HG03135 (cell line): ENCODE measurements around the gene SEMA4B.
"Not testable (repeated sequence)": the region's sequence is repeated elsewhere in the genome, so short reads cannot be mapped to it uniquely, and the experiment has no call there.

Experiments
- ATAC-seq: cut with Tn5 transposase; IDR thresholded peaks from one replicate; pipeline ENCODE4 v1.9.1; 2021; ENCODE audit warnings: mild to moderate bottlenecking, moderate library complexity; ENCODE audit not compliant: unreplicated experiment

Gene SEMA4B

GRCh38 chr15:90257776-90258175 is 56.6 kb downstream of the SEMA4B start:
- ATAC-seq = no peak

- peak; percentile 58 for ATAC-seq
Observed at GRCh38 chr15:90259524-90259923, 58.4 kb downstream of the SEMA4B start.

GRCh38 chr15:90260731-90261130 is 59.6 kb downstream of the SEMA4B start:
- not testable (repeated sequence) for ATAC-seq

GRCh38 chr15:90261811-90262210 is 60.7 kb downstream of the SEMA4B start:
- no peak for ATAC-seq

- no peak for ATAC-seq
Observed at GRCh38 chr15:90262426-90262825, 61.3 kb downstream of the SEMA4B start.

GRCh38 chr15:90264671-90265070 is 63.5 kb downstream of the SEMA4B start:
- no peak for ATAC-seq

GRCh38 chr15:90265271-90266060 is 64.3 kb downstream of the SEMA4B start, which contains the start of gene NGRN:
TSS of gene NGRN (plus strand) at chr15:90265672. CDS start at chr15:90265713, 41 bp downstream.
- ATAC-seq = peak; percentile 94

- peak; percentile 6 for ATAC-seq
Observed at GRCh38 chr15:90266061-90266431, 64.9 kb downstream of the SEMA4B start.

- ATAC-seq = no peak
Observed at GRCh38 chr15:90266485-90266884, 65.4 kb downstream of the SEMA4B start.

- ATAC-seq = no peak
Observed at GRCh38 chr15:90268415-90268814, 67.3 kb downstream of the SEMA4B start.

GRCh38 chr15:90270502-90271150 is 69.5 kb downstream of the SEMA4B start:
- ATAC-seq = no peak

- ATAC-seq = no peak
Observed at GRCh38 chr15:90271459-90272166, 70.5 kb downstream of the SEMA4B start.

GRCh38 chr15:90278467-90278866 is 77.3 kb downstream of the SEMA4B start:
- not testable (repeated sequence) for ATAC-seq
